ENCODE results near the gene FMO5. TPM values are rescaled to one million over a fixed set of nuclear protein-coding genes. Genes with fewer than 3 reads are reported as not detected.
"Not testable (repeated sequence)": the region's sequence is repeated elsewhere in the genome, so short reads cannot be mapped to it uniquely, and the experiment has no call there.

Gene FMO5
- total RNA-seq, 1 experiment from 2014 or later, result 3.4 TPM

DNA sequence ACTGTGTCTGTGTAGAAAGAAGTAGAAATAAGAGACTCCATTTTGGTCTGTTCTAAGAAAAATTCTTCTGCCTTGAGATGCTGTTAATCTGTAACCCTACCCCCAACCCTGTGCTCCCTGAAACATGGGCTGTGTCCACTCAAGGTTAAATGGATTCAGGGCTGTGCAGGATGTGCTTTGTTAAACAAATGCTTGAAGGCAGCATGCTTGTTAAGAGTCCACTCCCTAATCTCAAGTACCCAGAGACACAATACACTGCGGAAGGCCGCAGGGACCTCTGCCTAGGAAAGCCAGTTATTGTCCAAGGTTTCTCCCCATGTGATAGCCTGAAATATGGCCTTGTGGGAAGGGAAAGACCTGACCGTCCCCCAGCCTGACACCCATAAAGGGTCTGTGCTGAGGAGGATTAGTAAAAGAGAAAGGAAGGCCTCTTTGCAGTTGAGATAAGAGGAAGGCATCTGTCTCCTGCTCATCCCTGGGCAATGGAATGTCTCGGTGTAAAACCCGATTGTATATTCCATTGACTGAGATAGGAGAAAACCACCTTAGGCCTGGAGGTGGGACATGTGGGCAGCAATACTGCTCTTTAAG is 15.1 kb upstream of the FMO5 start:
- not testable (repeated sequence) for DNase-seq (ENCODE audit: low read depth)

GRCh38 chr1:147238925-147239820 is 14.0 kb upstream of the FMO5 start:
- no peak for DNase-seq (ENCODE audit: low read depth)

DNA sequence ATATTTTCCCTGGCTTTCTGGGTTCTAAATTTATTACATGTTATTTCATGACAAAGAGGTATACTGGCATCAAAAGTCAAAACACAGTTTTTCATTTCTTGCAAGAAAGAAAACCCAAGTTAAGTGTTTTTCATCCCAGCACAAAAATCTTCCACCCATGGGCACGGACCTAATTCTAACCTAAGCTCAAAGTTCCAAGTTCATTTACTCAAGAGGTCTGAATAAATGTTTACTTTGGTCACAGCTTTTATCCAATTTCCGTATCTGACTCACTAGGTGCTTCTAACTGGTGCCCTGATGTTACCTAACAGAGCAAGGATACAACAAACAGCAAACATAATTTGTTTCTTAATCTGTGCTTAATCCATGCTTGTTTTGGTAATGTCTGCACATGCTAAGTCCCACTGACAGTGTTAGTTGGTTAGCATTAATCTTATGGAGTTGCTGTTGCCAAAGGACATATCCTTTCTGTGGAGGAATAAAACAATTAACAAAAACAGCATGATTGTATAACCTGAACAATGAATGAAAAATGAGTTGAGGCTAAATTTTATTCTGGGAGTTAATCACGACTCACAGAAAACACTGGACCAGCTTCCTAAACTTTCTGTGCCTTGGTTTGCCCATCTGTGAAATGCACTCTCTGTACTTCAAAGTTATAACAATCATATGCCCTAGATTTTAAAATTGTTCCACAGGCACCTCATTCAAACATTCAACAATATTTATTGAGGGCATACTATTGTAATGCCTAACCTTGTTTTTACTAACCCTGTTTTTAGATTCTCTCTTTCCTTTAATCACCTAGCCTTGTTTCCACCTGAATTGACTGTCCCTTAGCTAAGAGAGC is 13.1 kb upstream of the FMO5 start:
- DNase-seq (ENCODE audit: low read depth), result no peak

- DNase-seq (ENCODE audit: low read depth), result no peak
These were observed 12.0 kb upstream of the FMO5 start for GRCh38 chr1:147236959-147237791.

GRCh38 chr1:147236448-147236847 is 11.3 kb upstream of the FMO5 start:
- no peak for DNase-seq (ENCODE audit: low read depth)

- no peak for DNase-seq (ENCODE audit: low read depth)
These were observed 10.7 kb upstream of the FMO5 start for GRCh38 chr1:147235822-147236221.

DNA sequence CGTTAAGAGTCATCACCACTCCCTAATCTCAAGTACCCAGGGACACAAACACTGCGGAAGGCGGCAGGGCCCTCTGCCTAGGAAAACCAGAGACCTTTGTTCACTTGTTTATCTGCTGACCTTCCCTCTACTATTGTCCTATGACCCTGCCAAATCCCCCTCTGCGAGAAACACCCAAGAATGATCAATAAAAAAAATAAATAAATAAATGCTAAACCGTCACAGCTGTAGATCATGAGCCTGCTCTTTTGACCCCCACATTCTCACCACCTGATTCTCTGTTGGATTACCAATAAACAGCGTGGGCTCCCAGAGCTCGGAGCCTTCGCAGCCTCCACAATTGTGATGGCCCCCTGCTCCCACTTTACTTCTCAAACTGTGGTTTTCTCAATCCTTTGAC is 8.8 kb upstream of the FMO5 start:
- not testable (repeated sequence) for DNase-seq (ENCODE audit: low read depth)

- DNase-seq (ENCODE audit: low read depth), result not testable (repeated sequence)
These were observed 5.9 kb upstream of the FMO5 start for GRCh38 chr1:147231032-147231431.

GRCh38 chr1:147223740-147224615 is 1.2 kb downstream of the FMO5 start:
- DNase-seq (ENCODE audit: low read depth), result no peak

GRCh38 chr1:147218606-147219005 is 6.5 kb downstream of the FMO5 start:
- no peak for DNase-seq (ENCODE audit: low read depth)

DNA sequence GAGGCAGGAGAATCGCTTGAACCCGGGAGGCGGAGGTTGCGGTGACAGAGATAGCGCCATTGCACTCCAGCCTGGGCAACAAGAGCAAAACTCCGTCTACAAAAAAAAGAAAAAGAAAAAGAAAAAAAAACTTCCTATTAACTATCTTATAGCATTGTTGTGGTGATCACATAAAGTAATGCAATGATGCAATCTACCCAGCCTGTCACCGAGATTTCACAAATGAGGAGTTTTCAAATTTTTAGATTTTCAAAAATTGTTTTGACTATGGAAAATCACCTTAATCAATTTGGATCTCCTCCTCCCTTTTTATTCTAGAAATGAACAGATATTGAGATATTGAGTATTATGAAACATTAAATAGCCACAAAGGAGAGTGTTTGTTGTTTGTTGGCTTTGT is 8.0 kb downstream of the FMO5 start:
- DNase-seq (ENCODE audit: low read depth), result no peak

- DNase-seq (ENCODE audit: low read depth), result no peak
These were observed 9.0 kb downstream of the FMO5 start for GRCh38 chr1:147216124-147216523.

DNA sequence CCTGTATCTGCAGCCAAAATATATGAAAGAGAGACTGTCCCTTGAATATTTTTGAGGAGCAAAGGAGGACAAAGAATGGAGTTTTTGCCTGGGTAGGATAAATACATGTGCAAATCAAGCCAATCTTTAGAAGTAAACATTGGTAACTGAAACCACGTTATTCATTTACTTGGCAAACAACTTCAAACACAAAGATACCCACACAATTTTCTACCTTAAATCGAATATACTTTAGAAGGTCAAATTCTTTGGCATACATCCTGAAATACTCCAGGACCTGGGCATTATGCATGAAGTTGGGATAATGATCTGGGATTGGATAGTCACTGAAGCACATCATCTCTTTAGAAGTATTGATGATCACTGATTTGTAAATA is 9.6 kb downstream of the FMO5 start:
- DNase-seq (ENCODE audit: low read depth), result no peak

GRCh38 chr1:147214842-147215539 is 10.1 kb downstream of the FMO5 start:
- no peak for DNase-seq (ENCODE audit: low read depth)

DNA sequence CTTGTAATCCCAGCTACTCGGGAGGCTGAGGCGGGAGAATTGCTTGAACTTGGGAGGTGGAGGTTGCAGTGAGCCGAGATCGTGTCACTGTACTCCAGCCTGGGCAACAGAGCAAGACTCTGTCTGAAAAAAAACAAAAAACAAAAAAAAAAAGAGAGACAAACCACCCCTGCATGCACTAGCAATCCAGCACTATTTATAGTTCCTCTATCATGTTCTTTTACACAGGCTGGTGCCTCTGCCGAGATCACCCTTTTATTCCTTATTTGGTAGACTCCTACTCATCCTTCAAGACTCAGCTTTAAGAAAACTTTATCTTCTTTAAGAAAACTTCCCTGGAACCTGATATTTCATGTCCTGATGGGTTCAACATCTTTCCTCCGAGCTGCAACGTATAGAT is 10.8 kb downstream of the FMO5 start:
- DNase-seq (ENCODE audit: low read depth), result no peak

GRCh38 chr1:147213271-147213670 is 11.9 kb downstream of the FMO5 start:
- DNase-seq (ENCODE audit: low read depth), result no peak

GRCh38 chr1:147211577-147211976 is 13.6 kb downstream of the FMO5 start:
- DNase-seq (ENCODE audit: low read depth), result no peak

- DNase-seq (ENCODE audit: low read depth), result no peak
These were observed 14.2 kb downstream of the FMO5 start for GRCh38 chr1:147210987-147211386.

DNA sequence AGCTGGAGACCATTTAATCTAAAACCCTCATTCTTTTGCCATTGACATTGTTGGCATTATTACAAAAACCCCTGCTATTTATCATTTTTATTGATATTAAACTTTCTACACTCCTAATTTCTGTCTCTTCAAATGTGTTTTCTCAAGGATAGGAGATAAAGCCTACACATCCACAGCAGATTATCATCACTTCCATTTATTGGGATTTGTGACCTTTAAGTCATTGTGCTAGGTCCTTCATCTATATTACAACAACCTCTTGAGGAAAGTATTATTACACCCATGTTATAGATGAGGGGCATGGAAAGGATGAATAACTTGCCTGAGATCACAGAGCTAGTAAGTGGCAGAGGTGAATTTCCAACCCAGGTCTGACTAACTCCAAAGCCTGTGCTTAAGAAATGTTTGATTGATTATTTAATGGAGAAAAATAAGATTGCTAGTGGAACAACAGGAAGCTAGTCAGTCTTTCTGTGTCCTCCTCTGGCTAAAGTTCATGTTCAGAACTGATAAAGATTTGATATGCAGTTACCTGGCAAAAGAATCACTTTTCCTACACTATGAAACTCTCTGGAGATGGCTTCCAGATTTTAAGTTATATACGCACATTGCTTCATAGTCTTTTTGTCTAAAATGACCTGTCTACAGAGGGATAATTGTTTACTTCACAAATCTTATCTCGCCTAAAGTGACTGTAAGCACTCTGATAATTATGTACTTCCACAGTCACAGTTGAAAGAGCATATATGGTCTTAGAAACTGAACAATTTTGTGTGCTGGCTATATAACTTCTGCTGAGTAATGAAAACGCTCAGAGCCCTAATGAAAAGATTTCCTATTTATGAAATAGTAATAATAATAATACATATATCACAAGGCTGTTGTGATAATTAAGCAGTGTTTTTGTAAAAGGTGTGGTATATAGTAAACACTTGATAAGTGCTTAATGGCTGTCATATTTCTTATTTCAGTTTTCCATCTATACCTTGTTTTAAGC is 15.0 kb downstream of the FMO5 start:
- DNase-seq (ENCODE audit: low read depth), result no peak
